Thoracic aorta (tissue), 2 donors: ENCODE measurements around the gene PLXNB1. TPM values are rescaled to one million over a fixed set of nuclear protein-coding genes. Genes with fewer than 3 reads are reported as not detected.
"Not testable (repeated sequence)": the region's sequence is repeated elsewhere in the genome, so short reads cannot be mapped to it uniquely, and the experiment has no call there.

Experiments used
- ATAC-seq: fragments of 150-250 bp; one replicate; pipeline ENCODE4 v1.8.0; 2017; ENCODE audit warnings: low read depth; ENCODE audit not compliant: insufficient number of reproducible peaks, low FRiP score
- DNase-seq: peaks from one replicate; pipeline ENCODE4 v3.0.0-alpha.2; 2020; ENCODE audit warnings: low spot score
- H3K27ac ChIP-seq, 2 donors: fragments of 200-600 bp; sonication (generic); 1 replicate in 1 of 2; 2 replicates in 1 of 2; pipeline ENCODE4 v1.5.1; 2016; ENCODE audit warnings: mild to moderate bottlenecking in 2 of 2, moderate library complexity in 2 of 2
- H3K27me3 ChIP-seq: fragments of 200-600 bp; sonication (generic); replicated peaks from 2 replicates; pipeline ENCODE4 v1.6.0; 2016; ENCODE audit warnings: mild to moderate bottlenecking; ENCODE audit not compliant: insufficient read depth
- H3K36me3 ChIP-seq: fragments of 200-600 bp; sonication (generic); one replicate; pipeline ENCODE4 v1.5.1; 2016
- H3K4me1 ChIP-seq, 2 donors: fragments of 200-600 bp; sonication (generic); 1 replicate in 1 of 2; 2 replicates in 1 of 2; pipeline versions ENCODE4 v1.5.1 to v1.6.0; 2016; ENCODE audit warnings: low read depth in 2 of 2, mild to moderate bottlenecking in 1 of 2; ENCODE audit not compliant: control insufficient read depth in 1 of 2
- H3K4me3 ChIP-seq: fragments of 200-600 bp; sonication (generic); 2 replicates; pipeline ENCODE4 v1.5.1; 2016; ENCODE audit warnings: mild to moderate bottlenecking
- H3K9me3 ChIP-seq: fragments of 200-600 bp; sonication (generic); 2 replicates; pipeline ENCODE4 v1.5.1; 2016
- CTCF ChIP-seq: fragments of 200-600 bp; sonication (generic); IDR thresholded peaks from one replicate; pipeline ENCODE4 v1.5.1; 2019; ENCODE audit warnings: antibody characterized with exemption
- total RNA-seq, 2 donors: library from RNA; depleted of rRNA; stranded (reverse); fragments of >200 nt; gene quantifications; one replicate each; pipeline versions ENCODE4 v1.1.0 to v1.2.3, GENCODE V29; 2016

PLXNB1 gene
- total RNA-seq, 2 donors from 2014 or later = 177 to 210 TPM

DNA sequence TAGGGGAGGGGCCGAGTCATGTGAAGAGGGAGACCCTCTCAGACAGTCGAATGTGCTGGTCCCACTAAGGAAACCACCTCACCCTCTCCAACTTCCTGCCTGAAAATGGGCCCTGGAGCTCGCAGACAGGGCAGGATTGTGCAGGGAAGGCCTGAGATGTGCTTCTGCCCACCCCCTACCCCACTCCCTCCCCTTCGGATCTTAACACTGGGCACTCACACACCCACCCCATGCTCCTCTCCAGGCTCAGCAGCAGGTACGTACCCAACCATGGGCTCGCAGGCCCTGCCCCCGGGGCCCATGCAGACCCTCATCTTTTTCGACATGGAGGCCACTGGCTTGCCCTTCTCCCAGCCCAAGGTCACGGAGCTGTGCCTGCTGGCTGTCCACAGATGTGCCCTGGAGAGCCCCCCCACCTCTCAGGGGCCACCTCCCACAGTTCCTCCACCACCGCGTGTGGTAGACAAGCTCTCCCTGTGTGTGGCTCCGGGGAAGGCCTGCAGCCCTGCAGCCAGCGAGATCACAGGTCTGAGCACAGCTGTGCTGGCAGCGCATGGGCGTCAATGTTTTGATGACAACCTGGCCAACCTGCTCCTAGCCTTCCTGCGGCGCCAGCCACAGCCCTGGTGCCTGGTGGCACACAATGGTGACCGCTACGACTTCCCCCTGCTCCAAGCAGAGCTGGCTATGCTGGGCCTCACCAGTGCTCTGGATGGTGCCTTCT, 36.7 kb upstream of the PLXNB1 start:
- Histone ChIP-seq H3K4me3 (peak overlapping the region; percentile 72), H3K36me3 (peaks cover 20% of the 10 kb centered on the region)
- no peak for DNase-seq

DNA sequence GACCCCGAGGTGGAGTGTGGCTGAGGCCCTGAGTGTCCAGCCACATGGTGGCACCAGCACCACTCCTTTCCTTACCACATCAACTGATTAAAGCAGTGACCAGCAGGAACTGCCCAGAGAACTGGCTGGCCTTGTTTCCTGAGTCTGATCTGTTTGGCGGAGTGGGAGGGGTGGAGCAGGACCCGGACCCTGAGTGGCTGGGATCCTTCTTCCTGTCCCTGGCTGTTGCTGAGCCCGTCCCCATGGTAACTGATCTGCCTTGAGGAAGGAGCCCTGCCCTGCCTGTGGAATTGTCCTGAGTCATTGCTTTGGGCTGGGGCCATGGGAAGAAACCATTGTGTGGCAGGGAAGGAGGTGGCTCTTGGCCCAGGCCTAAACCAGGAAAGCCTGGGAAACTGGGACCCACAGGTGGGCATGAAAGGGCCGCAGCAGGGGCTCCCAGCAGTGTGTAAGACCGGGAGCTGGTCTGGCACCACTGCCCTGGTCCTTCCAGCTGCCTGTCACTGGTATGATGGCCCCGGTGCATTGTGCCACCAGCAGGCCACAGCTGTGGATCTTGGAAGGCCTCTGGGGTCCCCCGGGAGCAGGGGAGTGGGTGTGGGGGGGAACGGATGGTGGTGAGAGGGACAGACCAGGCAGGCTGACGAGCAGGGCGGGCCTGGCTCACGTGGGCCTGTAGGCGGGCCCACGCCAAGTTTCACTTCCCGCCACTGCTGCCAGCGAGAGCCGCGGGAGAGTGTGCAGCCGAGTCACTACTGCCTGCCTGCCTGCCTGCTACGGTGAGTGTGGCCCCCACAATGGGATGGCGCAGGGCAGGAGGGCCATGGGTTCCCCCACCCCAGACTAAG, 35.9 kb upstream of the PLXNB1 start:
- peak; percentile 100 for DNase-seq
- TF ChIP-seq CTCF = peak; percentile 69
- peaks cover 26% of the 10 kb centered on the region for H3K36me3 ChIP-seq
- ATAC-seq = peak; percentile 93
- H3K27me3 ChIP-seq = no peaks in the 10 kb centered on the region
- H3K9me3 ChIP-seq = no peaks in the 10 kb centered on the region
- peak overlapping the region; percentile 72 for H3K4me3 ChIP-seq
- H3K4me1 ChIP-seq = peaks cover 38 to 53% of the 10 kb centered on the region in 2 donors
- H3K27ac ChIP-seq = peak overlapping the region; percentile 94 to 98

More for the DNA sequence above, 36.7 kb upstream of the PLXNB1 start:
- H3K27me3 ChIP-seq = no peaks in the 10 kb centered on the region
- H3K9me3 ChIP-seq = no peaks in the 10 kb centered on the region
- no peak for TF ChIP-seq CTCF
- ATAC-seq = peak; percentile 1
- H3K27ac ChIP-seq = peak overlapping the region; percentile 94 to 98
- H3K4me1 ChIP-seq = peaks cover 45 to 61% of the 10 kb centered on the region in 2 donors

- no peak for TF ChIP-seq CTCF
- DNase-seq (no peak), ATAC-seq (no peak)
- Histone ChIP-seq H3K27ac (peak overlapping the region; percentile 94 to 98), H3K4me1 (peaks cover 35 to 48% of the 10 kb centered on the region in 2 donors), H3K9me3 (no peaks in the 10 kb centered on the region), H3K27me3 (no peaks in the 10 kb centered on the region), H3K4me3 (peak overlapping the region; percentile 15), H3K36me3 (peaks cover 32% of the 10 kb centered on the region)
Measured at GRCh38 chr3:48465237-48465530, 35.3 kb upstream of the PLXNB1 start.

DNA sequence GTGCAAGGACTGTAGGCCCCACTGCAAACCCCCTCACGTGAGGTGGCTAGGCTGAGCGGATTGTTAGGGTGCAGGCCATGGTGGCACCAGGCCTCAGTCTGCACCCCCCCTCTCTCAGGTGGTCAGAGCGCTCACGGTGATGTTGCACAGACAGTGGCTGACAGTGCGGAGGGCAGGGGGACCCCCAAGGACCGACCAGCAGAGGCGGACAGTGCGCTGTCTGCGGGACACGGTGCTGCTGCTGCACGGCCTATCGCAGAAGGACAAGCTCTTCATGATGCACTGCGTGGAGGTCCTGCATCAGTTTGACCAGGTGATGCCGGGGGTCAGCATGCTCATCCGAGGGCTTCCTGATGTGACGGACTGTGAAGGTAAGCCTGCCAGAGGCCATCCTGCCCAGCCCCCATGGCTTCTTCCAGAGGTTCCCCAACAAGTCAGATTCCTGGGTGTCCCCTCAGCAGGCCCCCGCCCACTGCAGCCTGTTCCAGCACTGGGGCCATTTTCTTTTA, 34.9 kb upstream of the PLXNB1 start:
- DNase-seq (no peak), ATAC-seq (no peak)
- Histone ChIP-seq H3K36me3 (peaks cover 36% of the 10 kb centered on the region), H3K27me3 (no peaks in the 10 kb centered on the region), H3K4me1 (peaks cover 31 to 44% of the 10 kb centered on the region in 2 donors), H3K27ac (peak overlapping the region; percentile 94 to 98), H3K4me3 (no peak overlapping the region), H3K9me3 (no peaks in the 10 kb centered on the region)
- TF ChIP-seq CTCF = no peak

- H3K36me3 ChIP-seq = peaks cover 39% of the 10 kb centered on the region
- H3K27ac ChIP-seq = peak overlapping the region in 1 of 2 donors; percentile 98
Measured at GRCh38 chr3:48463703-48464102, 33.8 kb upstream of the PLXNB1 start.

DNA sequence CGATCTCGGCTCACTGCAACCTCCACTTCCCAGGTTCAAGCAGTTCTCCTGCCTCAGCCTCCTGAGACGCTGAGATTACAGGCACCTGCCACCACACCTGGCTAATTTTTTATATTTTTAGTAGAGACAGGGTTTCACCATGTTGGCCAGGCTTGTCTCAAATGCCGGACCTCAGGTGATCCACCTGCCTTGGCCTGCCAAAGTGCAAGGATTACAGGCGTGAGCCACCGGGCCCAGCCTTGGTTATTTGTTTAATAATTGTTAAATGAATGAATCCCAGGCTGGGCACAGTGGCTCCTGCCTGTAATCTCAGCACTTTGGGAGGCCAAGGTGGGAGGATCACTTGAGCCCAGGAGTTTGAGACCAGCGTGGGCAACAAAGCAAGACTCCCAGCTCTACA, 31.9 kb upstream of the PLXNB1 start:
- not testable (repeated sequence) for DNase-seq, H3K4me3 ChIP-seq, H3K27me3 ChIP-seq, H3K9me3 ChIP-seq, ATAC-seq, H3K27ac ChIP-seq
- Histone ChIP-seq H3K36me3 (peaks cover 37% of the 10 kb centered on the region), H3K4me1 (peaks cover 7 to 14% of the 10 kb centered on the region in 2 donors)

More at GRCh38 chr3:48463703-48464102, 33.8 kb upstream of the PLXNB1 start:
- no peak for TF ChIP-seq CTCF
- no peaks in the 10 kb centered on the region for H3K27me3 ChIP-seq
- H3K4me3 ChIP-seq = no peak overlapping the region
- H3K9me3 ChIP-seq = no peaks in the 10 kb centered on the region
- DNase-seq = no peak
- no peak for ATAC-seq
- H3K4me1 ChIP-seq = peaks cover 21 to 33% of the 10 kb centered on the region in 2 donors
